Measurements from ENCODE around the gene TOMM20L. TPM values are rescaled to one million over a fixed set of nuclear protein-coding genes. Genes with fewer than 3 reads are reported as not detected.

TOMM20L gene
- total and polyA plus RNA-seq, 2 of the 13 experiments (the other 11 are each of a cell fraction or from before 2014, with no cell fraction given): 0.46 TPM; not detected in 1

DNA sequence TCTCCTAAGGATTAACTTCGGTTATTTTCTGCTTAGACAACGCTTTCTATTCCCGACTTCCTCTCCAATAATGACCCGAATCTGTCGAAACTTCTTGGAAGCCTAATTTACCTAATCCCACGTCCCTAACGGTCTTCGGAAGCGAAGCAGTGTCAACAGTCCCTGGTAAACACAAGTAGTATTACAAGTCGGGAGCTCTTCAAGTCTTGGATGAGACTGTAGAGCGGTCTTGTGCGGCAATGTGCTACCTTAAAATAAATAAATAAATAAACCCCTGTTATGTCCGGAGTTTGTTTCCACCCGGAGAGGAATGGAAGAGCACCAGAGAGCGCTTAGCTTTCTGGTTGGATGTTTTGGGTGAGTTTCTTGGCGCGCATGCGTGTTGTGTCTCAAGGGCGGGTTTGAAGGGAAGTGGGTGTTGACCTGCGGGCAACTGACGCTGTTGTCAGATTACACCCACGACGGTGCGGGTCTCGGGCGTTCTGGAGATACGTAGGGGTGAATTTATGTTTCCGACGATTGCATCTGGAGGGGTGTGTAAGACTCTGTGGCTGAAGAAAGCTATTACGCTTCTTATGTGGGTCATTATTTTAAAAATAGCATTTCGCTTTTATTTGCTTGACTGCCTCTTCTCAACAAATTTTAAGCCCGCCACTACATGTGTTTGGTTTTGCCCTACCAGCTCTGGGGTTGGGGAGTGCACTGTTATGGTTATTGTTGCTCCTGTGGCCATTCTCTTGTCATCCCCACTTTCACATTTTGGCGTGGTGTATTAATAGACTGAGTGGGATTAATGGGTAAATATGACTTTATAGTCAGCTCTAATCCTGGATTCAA is 31.8 kb downstream of the TOMM20L start, which contains the start of the genes KIAA0586 and TIMM9 (continued):
- TF ChIP-seq ZNF407 (CRISPR knock-in tag; IDR thresholded peaks at IDR 0.05; ENCODE audit: not compliant biosample characterization): no peak
- no peak for TF ChIP-seq RFX1 (IDR thresholded peaks at IDR 0.05)
- TF ChIP-seq, protein P1, sequence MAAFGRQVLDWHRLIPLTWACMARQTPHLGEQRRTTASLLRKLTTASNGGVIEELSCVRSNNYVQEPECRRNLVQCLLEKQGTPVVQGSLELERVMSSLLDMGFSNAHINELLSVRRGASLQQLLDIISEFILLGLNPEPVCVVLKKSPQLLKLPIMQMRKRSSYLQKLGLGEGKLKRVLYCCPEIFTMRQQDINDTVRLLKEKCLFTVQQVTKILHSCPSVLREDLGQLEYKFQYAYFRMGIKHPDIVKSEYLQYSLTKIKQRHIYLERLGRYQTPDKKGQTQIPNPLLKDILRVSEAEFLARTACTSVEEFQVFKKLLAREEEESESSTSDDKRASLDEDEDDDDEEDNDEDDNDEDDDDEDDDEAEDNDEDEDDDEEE (CRISPR knock-in tag; IDR thresholded peaks at IDR 0.05): no peak
- no peak for TF ChIP-seq ZBTB20 (CRISPR knock-in tag; IDR thresholded peaks at IDR 0.05; ENCODE audit: borderline replicate concordance, low read depth)
- TF ChIP-seq KLF11 (CRISPR knock-in tag; IDR thresholded peaks at IDR 0.05): peak; percentile 41; the same call in 1 of the 2 replicates
- no peak for TF ChIP-seq ZNF441 (CRISPR knock-in tag; IDR thresholded peaks at IDR 0.05; ENCODE audit: borderline replicate concordance)
- no peak for TF ChIP-seq ZNF75D (CRISPR knock-in tag; IDR thresholded peaks at IDR 0.05; ENCODE audit: borderline replicate concordance)
- TF ChIP-seq DDIT3 (CRISPR knock-in tag; IDR thresholded peaks at IDR 0.05): no peak
- TF ChIP-seq, protein P2, sequence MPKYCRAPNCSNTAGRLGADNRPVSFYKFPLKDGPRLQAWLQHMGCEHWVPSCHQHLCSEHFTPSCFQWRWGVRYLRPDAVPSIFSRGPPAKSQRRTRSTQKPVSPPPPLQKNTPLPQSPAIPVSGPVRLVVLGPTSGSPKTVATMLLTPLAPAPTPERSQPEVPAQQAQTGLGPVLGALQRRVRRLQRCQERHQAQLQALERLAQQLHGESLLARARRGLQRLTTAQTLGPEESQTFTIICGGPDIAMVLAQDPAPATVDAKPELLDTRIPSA (CRISPR knock-in tag; IDR thresholded peaks at IDR 0.05; ENCODE audit: borderline replicate concordance): no peak
- TF ChIP-seq, protein P3, sequence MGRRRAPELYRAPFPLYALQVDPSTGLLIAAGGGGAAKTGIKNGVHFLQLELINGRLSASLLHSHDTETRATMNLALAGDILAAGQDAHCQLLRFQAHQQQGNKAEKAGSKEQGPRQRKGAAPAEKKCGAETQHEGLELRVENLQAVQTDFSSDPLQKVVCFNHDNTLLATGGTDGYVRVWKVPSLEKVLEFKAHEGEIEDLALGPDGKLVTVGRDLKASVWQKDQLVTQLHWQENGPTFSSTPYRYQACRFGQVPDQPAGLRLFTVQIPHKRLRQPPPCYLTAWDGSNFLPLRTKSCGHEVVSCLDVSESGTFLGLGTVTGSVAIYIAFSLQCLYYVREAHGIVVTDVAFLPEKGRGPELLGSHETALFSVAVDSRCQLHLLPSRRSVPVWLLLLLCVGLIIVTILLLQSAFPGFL (CRISPR knock-in tag; IDR thresholded peaks at IDR 0.05): no peak
- TF ChIP-seq, protein P4, sequence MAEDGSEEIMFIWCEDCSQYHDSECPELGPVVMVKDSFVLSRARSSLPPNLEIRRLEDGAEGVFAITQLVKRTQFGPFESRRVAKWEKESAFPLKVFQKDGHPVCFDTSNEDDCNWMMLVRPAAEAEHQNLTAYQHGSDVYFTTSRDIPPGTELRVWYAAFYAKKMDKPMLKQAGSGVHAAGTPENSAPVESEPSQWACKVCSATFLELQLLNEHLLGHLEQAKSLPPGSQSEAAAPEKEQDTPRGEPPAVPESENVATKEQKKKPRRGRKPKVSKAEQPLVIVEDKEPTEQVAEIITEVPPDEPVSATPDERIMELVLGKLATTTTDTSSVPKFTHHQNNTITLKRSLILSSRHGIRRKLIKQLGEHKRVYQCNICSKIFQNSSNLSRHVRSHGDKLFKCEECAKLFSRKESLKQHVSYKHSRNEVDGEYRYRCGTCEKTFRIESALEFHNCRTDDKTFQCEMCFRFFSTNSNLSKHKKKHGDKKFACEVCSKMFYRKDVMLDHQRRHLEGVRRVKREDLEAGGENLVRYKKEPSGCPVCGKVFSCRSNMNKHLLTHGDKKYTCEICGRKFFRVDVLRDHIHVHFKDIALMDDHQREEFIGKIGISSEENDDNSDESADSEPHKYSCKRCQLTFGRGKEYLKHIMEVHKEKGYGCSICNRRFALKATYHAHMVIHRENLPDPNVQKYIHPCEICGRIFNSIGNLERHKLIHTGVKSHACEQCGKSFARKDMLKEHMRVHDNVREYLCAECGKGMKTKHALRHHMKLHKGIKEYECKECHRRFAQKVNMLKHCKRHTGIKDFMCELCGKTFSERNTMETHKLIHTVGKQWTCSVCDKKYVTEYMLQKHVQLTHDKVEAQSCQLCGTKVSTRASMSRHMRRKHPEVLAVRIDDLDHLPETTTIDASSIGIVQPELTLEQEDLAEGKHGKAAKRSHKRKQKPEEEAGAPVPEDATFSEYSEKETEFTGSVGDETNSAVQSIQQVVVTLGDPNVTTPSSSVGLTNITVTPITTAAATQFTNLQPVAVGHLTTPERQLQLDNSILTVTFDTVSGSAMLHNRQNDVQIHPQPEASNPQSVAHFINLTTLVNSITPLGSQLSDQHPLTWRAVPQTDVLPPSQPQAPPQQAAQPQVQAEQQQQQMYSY (CRISPR knock-in tag; IDR thresholded peaks at IDR 0.05): peak; percentile 91
- 0 out of 2 replicates have a peak, but pooled peaks have one; percentile 16 for TF ChIP-seq ZMAT3 (CRISPR knock-in tag; conservative IDR thresholded peaks at IDR 0.05)
- no peak for TF ChIP-seq POLR2AphosphoS2 (IDR thresholded peaks at IDR 0.05; ENCODE audit: low read depth, low read length)

Measured in HepG2 (cell line).